ENCODE measurements around the gene CCNL2. TPM values are rescaled to one million over a fixed set of nuclear protein-coding genes. Genes with fewer than 3 reads are reported as not detected.

CCNL2 gene
- total and polyA plus RNA-seq, 2 of the 13 experiments (the other 11 are each of a cell fraction or from before 2014, with no cell fraction given): 105 to 340 TPM

- TF ChIP-seq HNRNPL (IDR thresholded peaks at IDR 0.05; ENCODE audit: low read depth, low read length) (no peak), PBX2 (CRISPR knock-in tag; IDR thresholded peaks at IDR 0.05) (peak; percentile 96), HDAC6 (IDR thresholded peaks at IDR 0.05; ENCODE audit: low read depth, low read length) (no peak), PRMT3 (CRISPR knock-in tag; IDR thresholded peaks at IDR 0.05; ENCODE audit: borderline replicate concordance, low read depth) (no peak), ATF7-NPFF (CRISPR knock-in tag; IDR thresholded peaks at IDR 0.05; ENCODE audit: low read depth) (peak; percentile 82), ZBTB42 (CRISPR knock-in tag; IDR thresholded peaks at IDR 0.05) (no peak; the same call in 1 of the 2 replicates), PHF8 (CRISPR knock-in tag; IDR thresholded peaks at IDR 0.05) (peak; percentile 82), TOPORS (CRISPR knock-in tag; IDR thresholded peaks at IDR 0.05) (no peak), RFX5 (IDR thresholded peaks at IDR 0.05; ENCODE audit: low read depth, low read length) (no peak), ZFX (CRISPR knock-in tag; IDR thresholded peaks at IDR 0.05; ENCODE audit: low read depth) (peak; percentile 82), ZMYM3 (CRISPR knock-in tag; IDR thresholded peaks at IDR 0.05) (no peak), YY1 (IDR thresholded peaks at IDR 0.05; ENCODE audit: insufficient read depth, insufficient replicate concordance, low read depth, low read length) (peak; percentile 96), NFRKB (IDR thresholded peaks at IDR 0.05) (0 out of 2 replicates have a peak, but pooled peaks have one; percentile 17), LRRFIP1 (CRISPR knock-in tag; conservative IDR thresholded peaks at IDR 0.05) (no peak), SP5 (CRISPR knock-in tag; IDR thresholded peaks at IDR 0.05; ENCODE audit: borderline replicate concordance, low read depth) (peak; percentile 81), KLF6 (CRISPR knock-in tag; IDR thresholded peaks at IDR 0.05) (no peak), IKZF4 (CRISPR knock-in tag; IDR thresholded peaks at IDR 0.05; ENCODE audit: borderline replicate concordance, low read depth, not compliant biosample characterization) (peak; percentile 22), BRD4 (CRISPR knock-in tag; IDR thresholded peaks at IDR 0.05) (0 out of 2 replicates have a peak, but pooled peaks have one; percentile 19), ZNF460 (CRISPR knock-in tag; IDR thresholded peaks at IDR 0.05; ENCODE audit: borderline replicate concordance) (no peak), ZSCAN9 (CRISPR knock-in tag; IDR thresholded peaks at IDR 0.05; ENCODE audit: borderline replicate concordance) (0 out of 2 replicates have a peak, but pooled peaks have one; percentile 31), ZNF543 (CRISPR knock-in tag; IDR thresholded peaks at IDR 0.05) (peak; percentile 46; the same call in 1 of the 2 replicates), ZNF143 (CRISPR knock-in tag; IDR thresholded peaks at IDR 0.05) (peak; percentile 93), ZNF597 (CRISPR knock-in tag; IDR thresholded peaks at IDR 0.05) (no peak), CC2D1A (CRISPR knock-in tag; IDR thresholded peaks at IDR 0.05) (peak; percentile 96; the same call in 1 of the 2 replicates), ZFYVE20 (CRISPR knock-in tag; IDR thresholded peaks at IDR 0.05; ENCODE audit: borderline replicate concordance, low read depth) (no peak), ZNF550 (CRISPR knock-in tag; IDR thresholded peaks at IDR 0.05; ENCODE audit: borderline replicate concordance) (no peak), ZNF343 (CRISPR knock-in tag; IDR thresholded peaks at IDR 0.05) (peak; percentile 90; the same call in 1 of the 2 replicates), ISX (CRISPR knock-in tag; conservative IDR thresholded peaks at IDR 0.05) (no peak)
These were observed at the start of gene CCNL2 (continued) for GRCh38 chr1:1399187-1399871.
